Activated gamma-delta T cell treated with Interleukin-2 at 50 U/mL for 16 hours (primary cell): Measurements from ENCODE around the gene S1PR4.

ENCODE experiments used
- DNase-seq: peaks from one replicate; pipeline ENCODE4 v3.0.0-alpha.2; 2020

S1PR4 gene

GRCh38 chr19:3224346-3225168 lies 46.0 kb downstream of the S1PR4 start, which contains the start of gene CELF5:
Gene CELF5, plus strand, starts transcription at chr19:3224661. Its CDS starts 79 bp downstream, at chr19:3224740.
- peak; percentile 54 for DNase-seq

- DNase-seq = no peak
Measured at GRCh38 chr19:3225169-3225485, 46.6 kb downstream of the S1PR4 start.

GRCh38 chr19:3225677-3226093 lies 47.1 kb downstream of the S1PR4 start:
- no peak for DNase-seq

- DNase-seq = no peak
Measured at GRCh38 chr19:3227054-3227626, 48.6 kb downstream of the S1PR4 start.

GRCh38 chr19:3229346-3229743 lies 50.8 kb downstream of the S1PR4 start:
- no peak for DNase-seq
